Measurements from ENCODE around the gene C1orf226.

C1orf226 gene

GRCh38 chr1:162370721-162371120 lies 10.8 kb upstream of the C1orf226 start:
- H3K4me3 ChIP-seq (ENCODE audit: low read depth, low read length) = no peak overlapping the region
- no peak for TF ChIP-seq POLR2A (IDR thresholded peaks at IDR 0.05; ENCODE audit: extremely low read depth, insufficient read length)
- TF ChIP-seq, protein P1, sequence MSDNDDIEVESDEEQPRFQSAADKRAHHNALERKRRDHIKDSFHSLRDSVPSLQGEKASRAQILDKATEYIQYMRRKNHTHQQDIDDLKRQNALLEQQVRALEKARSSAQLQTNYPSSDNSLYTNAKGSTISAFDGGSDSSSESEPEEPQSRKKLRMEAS (IDR thresholded peaks at IDR 0.05; ENCODE audit: low read depth, low read length) = no peak
- TF ChIP-seq CTCF (IDR thresholded peaks at IDR 0.05; ENCODE audit: low read depth, low read length) = no peak
- no peak for TF ChIP-seq MYC (IDR thresholded peaks at IDR 0.05; ENCODE audit: low read depth, low read length)
- DNase-seq (ENCODE audit: low read depth) = no peak

GRCh38 chr1:162371611-162372010 lies 9.9 kb upstream of the C1orf226 start:
- DNase-seq (ENCODE audit: low read depth) = no peak
- TF ChIP-seq CTCF (IDR thresholded peaks at IDR 0.05; ENCODE audit: low read depth, low read length) = no peak
- TF ChIP-seq MYC (IDR thresholded peaks at IDR 0.05; ENCODE audit: low read depth, low read length) = no peak
- TF ChIP-seq POLR2A (IDR thresholded peaks at IDR 0.05; ENCODE audit: extremely low read depth, insufficient read length) = no peak
- TF ChIP-seq, protein P1 (IDR thresholded peaks at IDR 0.05; ENCODE audit: low read depth, low read length) = no peak
- no peak overlapping the region for H3K4me3 ChIP-seq (ENCODE audit: low read depth, low read length)

DNA sequence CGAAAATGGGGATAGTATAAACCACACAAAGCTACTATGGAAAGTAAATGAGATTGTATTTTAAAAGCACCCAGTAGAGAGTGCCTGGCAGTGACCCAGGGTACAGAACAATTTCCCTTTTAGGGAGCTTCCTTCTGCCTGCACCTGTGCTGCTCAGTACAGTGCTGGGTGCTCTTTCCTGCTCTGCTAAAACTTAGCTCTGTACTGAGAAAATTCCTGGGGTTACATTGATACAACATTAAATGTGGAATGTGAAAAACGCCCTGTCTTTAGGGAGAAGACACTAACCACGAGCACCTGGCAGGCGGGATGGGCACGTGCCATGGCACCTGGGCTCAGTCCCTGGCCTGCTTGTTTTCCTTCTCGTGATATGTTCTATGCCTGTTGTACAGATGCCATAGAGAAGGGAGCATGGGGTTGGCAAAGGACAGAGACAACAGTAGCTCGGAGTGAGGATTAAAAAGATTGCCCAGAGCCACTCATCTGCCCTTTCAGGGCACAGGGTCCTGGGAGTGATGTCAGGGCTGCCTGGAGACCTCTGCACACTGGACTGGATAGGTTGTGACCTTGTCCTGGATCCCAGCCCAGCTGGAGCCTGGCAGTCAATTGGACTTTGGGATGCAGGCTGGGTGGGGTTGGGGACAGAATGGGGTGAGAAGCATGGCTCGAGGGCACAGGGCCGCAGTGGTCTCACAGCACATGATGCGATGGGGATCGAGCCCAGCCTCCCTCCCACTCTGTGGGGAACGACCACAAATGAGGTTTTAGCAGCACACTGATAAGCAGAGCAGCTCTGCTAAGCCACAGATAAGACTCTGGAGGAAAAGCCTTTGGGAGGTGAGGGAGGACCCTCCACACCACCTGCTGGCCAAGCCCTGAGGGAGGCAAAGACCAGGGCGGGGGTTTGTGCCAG lies 9.1 kb upstream of the C1orf226 start:
- TF ChIP-seq, protein P1 (IDR thresholded peaks at IDR 0.05; ENCODE audit: low read depth, low read length) = no peak
- TF ChIP-seq CTCF (IDR thresholded peaks at IDR 0.05; ENCODE audit: low read depth, low read length) = no peak
- no peak for TF ChIP-seq MYC (IDR thresholded peaks at IDR 0.05; ENCODE audit: low read depth, low read length)
- no peak for TF ChIP-seq POLR2A (IDR thresholded peaks at IDR 0.05; ENCODE audit: extremely low read depth, insufficient read length)
- no peak for DNase-seq (ENCODE audit: low read depth)
- no peak overlapping the region for H3K4me3 ChIP-seq (ENCODE audit: low read depth, low read length)

DNA sequence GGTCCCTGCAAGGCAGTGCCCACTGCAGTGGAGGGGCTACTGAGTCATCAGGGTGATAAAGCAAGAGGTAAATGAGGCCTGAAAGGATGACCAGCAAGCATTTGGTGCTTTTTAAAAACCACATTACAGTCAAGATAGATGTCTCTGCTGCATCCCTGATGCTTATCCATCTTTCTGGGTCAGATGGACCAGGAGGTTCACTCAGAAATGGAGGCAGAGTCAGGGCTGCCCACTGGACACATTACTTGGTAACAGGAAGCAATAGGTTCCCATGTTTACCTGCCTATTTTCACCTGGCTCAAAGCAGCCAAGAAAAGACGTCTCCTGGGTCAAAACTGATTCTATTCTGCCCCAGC lies 8.5 kb upstream of the C1orf226 start:
- no peak overlapping the region for H3K4me3 ChIP-seq (ENCODE audit: low read depth, low read length)
- TF ChIP-seq POLR2A (IDR thresholded peaks at IDR 0.05; ENCODE audit: extremely low read depth, insufficient read length) (no peak), MYC (IDR thresholded peaks at IDR 0.05; ENCODE audit: low read depth, low read length) (no peak), CTCF (IDR thresholded peaks at IDR 0.05; ENCODE audit: low read depth, low read length) (no peak)
- TF ChIP-seq, protein P1 (IDR thresholded peaks at IDR 0.05; ENCODE audit: low read depth, low read length) = no peak
- no peak for DNase-seq (ENCODE audit: low read depth)

DNA sequence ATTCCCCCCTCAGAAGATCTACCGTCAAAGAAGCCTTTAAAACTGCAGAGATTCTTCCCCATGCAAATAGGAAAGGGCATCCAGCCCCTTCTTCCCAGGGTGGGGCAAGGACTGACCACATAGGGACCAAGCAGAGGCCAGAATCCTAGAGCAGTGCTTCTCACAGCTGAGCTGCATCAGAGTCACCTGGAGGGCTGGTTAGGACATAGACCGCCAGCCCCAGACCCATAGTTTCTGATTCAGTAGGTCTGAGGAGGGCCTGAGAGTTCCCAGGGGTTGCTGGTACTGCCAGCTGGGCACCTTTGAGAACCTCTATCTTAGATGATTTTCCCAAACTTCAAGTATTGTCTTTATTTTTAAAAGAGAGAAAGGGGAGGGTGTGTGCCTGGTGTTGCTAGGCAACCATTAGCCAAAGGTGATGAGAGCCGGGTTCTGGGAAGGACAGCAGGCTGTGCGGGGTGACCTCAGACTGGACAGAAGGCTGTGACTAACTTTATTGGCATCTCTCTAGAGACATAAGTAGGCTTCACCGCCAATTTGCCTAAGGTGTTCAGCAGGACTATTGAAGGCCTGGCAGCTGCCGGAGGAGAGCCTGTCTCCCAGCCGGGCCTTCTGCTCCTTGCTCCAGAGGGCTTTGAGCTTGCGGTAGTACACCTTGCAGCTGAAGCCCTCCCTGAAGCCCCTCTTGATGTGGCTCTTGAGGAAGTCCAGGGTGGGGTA lies 7.8 kb upstream of the C1orf226 start:
- TF ChIP-seq MYC (IDR thresholded peaks at IDR 0.05; ENCODE audit: low read depth, low read length) (no peak), POLR2A (IDR thresholded peaks at IDR 0.05; ENCODE audit: extremely low read depth, insufficient read length) (no peak), CTCF (IDR thresholded peaks at IDR 0.05; ENCODE audit: low read depth, low read length) (no peak)
- TF ChIP-seq, protein P1 (IDR thresholded peaks at IDR 0.05; ENCODE audit: low read depth, low read length) = no peak
- no peak overlapping the region for H3K4me3 ChIP-seq (ENCODE audit: low read depth, low read length)
- DNase-seq (ENCODE audit: low read depth) = no peak
